Measurements from ENCODE around the gene DSP. TPM values are rescaled to one million over a fixed set of nuclear protein-coding genes. Genes with fewer than 3 reads are reported as not detected.

Gene DSP
- total and polyA plus RNA-seq, 2 experiments from 2014 or later: 16.8 to 43.7 TPM

- no peak for TF ChIP-seq REST (IDR thresholded peaks at IDR 0.05; ENCODE audit: unreplicated experiment)
- no peak for TF ChIP-seq ETS1 (IDR thresholded peaks at IDR 0.05)
- TF ChIP-seq POLR2AphosphoS5 (IDR thresholded peaks at IDR 0.05; ENCODE audit: low read depth): no peak
- TF ChIP-seq CTCF (conservative IDR thresholded peaks at IDR 0.05; ENCODE audit: low read depth in 2 of 2): no peak
- TF ChIP-seq CREB1 (CRISPR knock-in tag; IDR thresholded peaks at IDR 0.05; ENCODE audit: low read depth): no peak
- TF ChIP-seq STAT1 (IDR thresholded peaks at IDR 0.05; ENCODE audit: unreplicated experiment): no peak
- TF ChIP-seq EZH2 (IDR thresholded peaks at IDR 0.05; ENCODE audit: low read depth, unreplicated experiment): no peak
- TF ChIP-seq JUNB (IDR thresholded peaks at IDR 0.05; ENCODE audit: unreplicated experiment): no peak
- TF ChIP-seq ZNF331 (CRISPR knock-in tag; IDR thresholded peaks at IDR 0.05; ENCODE audit: low read depth): no peak
- TF ChIP-seq EZH2phosphoT487 (IDR thresholded peaks at IDR 0.05; ENCODE audit: unreplicated experiment): no peak
Measured at GRCh38 chr6:7532232-7532631, 9.2 kb upstream of the DSP start (continued).

GRCh38 chr6:7532821-7533220, 8.7 kb upstream of the DSP start:
- H3K27ac Mint-ChIP-seq: peak overlapping the region; percentile 80
- peak overlapping the region; percentile 30 for H3K4me2 ChIP-seq

More at GRCh38 chr6:7532821-7533220, 8.7 kb upstream of the DSP start:
- H3K9me2 ChIP-seq (ENCODE audit: insufficient read depth): no peaks in the 10 kb centered on the region
- no peaks in the 10 kb centered on the region for H3K79me2 ChIP-seq (replicated peaks; ENCODE audit: insufficient read depth)
- Mint-ChIP-seq H3K4me3 (peak overlapping the region; percentile 54; the same call in 2 of the 3 replicates), H3K27me3 (ENCODE audit: insufficient read depth, low read depth, poor library complexity) (peaks cover 2% of the 10 kb centered on the region), H3K9me3 (no peaks in the 10 kb centered on the region), H3K4me1 (peaks cover 15% of the 10 kb centered on the region; the same call in 2 of the 3 replicates), H3K36me3 (ENCODE audit: low read depth) (no peaks in the 10 kb centered on the region)
- H3K27me3 ChIP-seq (ENCODE audit: insufficient read depth): 0 out of 2 replicates have a peak, but pooled peaks cover 3% of the 10 kb centered on the region
- ATAC-seq: peak; percentile 94
- H3K4me3 ChIP-seq: 0 out of 2 replicates have a peak overlapping the region, but pooled peaks have one; percentile 21
- peaks cover 10% of the 10 kb centered on the region for H3K4me1 ChIP-seq (ENCODE audit: insufficient read depth)
- no peaks in the 10 kb centered on the region for H3K36me3 ChIP-seq (ENCODE audit: insufficient read depth)
- H3F3A ChIP-seq (replicated peaks; ENCODE audit: low read depth): no peaks in the 10 kb centered on the region
- H2AFZ ChIP-seq: peak overlapping the region; percentile 5; the same call in 1 of the 2 replicates
- peak; percentile 59 for DNase-seq (ENCODE audit: low spot score)
- no peaks in the 10 kb centered on the region for H4K20me1 ChIP-seq (replicated peaks; ENCODE audit: insufficient read depth)
- TF ChIP-seq EZH2 (IDR thresholded peaks at IDR 0.05; ENCODE audit: low read depth, unreplicated experiment) (no peak), POLR2AphosphoS5 (IDR thresholded peaks at IDR 0.05; ENCODE audit: low read depth) (no peak), EZH2phosphoT487 (IDR thresholded peaks at IDR 0.05; ENCODE audit: unreplicated experiment) (no peak), ETS1 (IDR thresholded peaks at IDR 0.05) (no peak), REST (IDR thresholded peaks at IDR 0.05; ENCODE audit: unreplicated experiment) (no peak), ZNF331 (CRISPR knock-in tag; IDR thresholded peaks at IDR 0.05; ENCODE audit: low read depth) (no peak), STAT1 (IDR thresholded peaks at IDR 0.05; ENCODE audit: unreplicated experiment) (no peak)
- H3K27ac ChIP-seq (ENCODE audit: low read depth): no peak overlapping the region

Measured in GM23338 (cell line).